Subcutaneous abdominal adipose tissue (tissue), 5 donors: ENCODE measurements around the gene SWT1.
"Not testable (repeated sequence)": the region's sequence is repeated elsewhere in the genome, so short reads cannot be mapped to it uniquely, and the experiment has no call there.

Experiments
- H3K27ac ChIP-seq: one replicate; pipeline ENCODE4 v1.7.0; 2013; ENCODE audit warnings: low read depth, mild to moderate bottlenecking, inconsistent platforms, low read length, moderate library complexity
- H3K27me3 ChIP-seq, 5 donors: one replicate each; pipeline ENCODE4 v1.7.0; 2013; ENCODE audit warnings: low read length in 5 of 5, inconsistent platforms in 1 of 5; ENCODE audit not compliant: control insufficient read depth in 5 of 5, insufficient read depth in 4 of 5
- H3K36me3 ChIP-seq, 5 donors: one replicate each; pipeline ENCODE4 v1.7.0; 2013; ENCODE audit warnings: low read length in 5 of 5; ENCODE audit not compliant: control insufficient read depth in 5 of 5, insufficient read depth in 5 of 5
- H3K4me1 ChIP-seq, 5 donors: one replicate each; pipeline ENCODE4 v1.7.0; 2013; ENCODE audit warnings: low read length in 5 of 5, mild to moderate bottlenecking in 3 of 5, moderate library complexity in 1 of 5; ENCODE audit not compliant: control insufficient read depth in 5 of 5, insufficient read depth in 5 of 5
- H3K4me3 ChIP-seq, 5 donors: one replicate each; pipeline ENCODE4 v1.7.0; 2013; ENCODE audit warnings: low read length in 5 of 5, low read depth in 1 of 5
- H3K9ac ChIP-seq, 5 donors: one replicate each; pipeline ENCODE4 v1.7.0; 2013; ENCODE audit warnings: low read length in 5 of 5, mild to moderate bottlenecking in 4 of 5, moderate library complexity in 3 of 5
- H3K9me3 ChIP-seq, 5 donors: one replicate each; pipeline ENCODE4 v1.7.0; 2013; ENCODE audit warnings: low read length in 5 of 5; ENCODE audit not compliant: control insufficient read depth in 5 of 5
- donor health status: healthy.
- donor health status: healthy.
- donor health status: healthy.
- donor health status: healthy.
- donor health status: healthy.

The SWT1 gene

GRCh38 chr1:185215911-185216310, 58.9 kb downstream of the SWT1 start:
- H3K9me3 ChIP-seq, result no peaks in the 10 kb centered on the region
- H3K27me3 ChIP-seq, result no peaks in the 10 kb centered on the region
- H3K36me3 ChIP-seq, result peaks cover 0 to 17% (median 3%) of the 10 kb centered on the region in 5 donors
- no peak overlapping the region for H3K4me3 ChIP-seq
- H3K4me1 ChIP-seq, result no peaks in the 10 kb centered on the region
- no peak overlapping the region for H3K27ac ChIP-seq
- no peak overlapping the region for H3K9ac ChIP-seq

- Histone ChIP-seq H3K4me1 (no peaks in the 10 kb centered on the region), H3K9ac (no peak overlapping the region), H3K4me3 (no peak overlapping the region), H3K27me3 (no peaks in the 10 kb centered on the region), H3K27ac (no peak overlapping the region), H3K36me3 (peaks cover 21 to 39% (median 24%) of the 10 kb centered on the region in 5 donors), H3K9me3 (peaks cover 0 to 9% (median 4%) of the 10 kb centered on the region in 5 donors)
Observed at GRCh38 chr1:185224132-185224531, 67.2 kb downstream of the SWT1 start.

DNA sequence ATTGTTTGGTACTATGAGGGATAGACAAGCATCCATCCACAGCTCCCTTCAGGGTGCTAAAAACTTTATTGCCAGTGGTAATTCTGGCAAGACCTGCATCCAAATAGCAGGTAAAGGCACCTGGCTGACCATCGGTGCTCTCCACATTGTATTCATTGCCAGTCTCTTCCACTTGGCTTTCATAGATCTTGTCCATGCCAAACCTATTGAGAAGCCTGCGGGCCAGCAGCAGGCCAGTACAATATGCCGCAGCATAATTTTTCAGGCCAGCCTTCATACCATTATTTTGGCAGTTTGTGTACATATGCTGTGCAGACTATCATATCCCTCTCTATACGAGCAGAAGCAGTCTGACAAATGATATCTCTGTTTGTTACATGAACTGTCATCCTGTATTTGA, 70.2 kb downstream of the SWT1 start:
- Histone ChIP-seq H3K27ac (no peak overlapping the region), H3K36me3 (peaks cover 18 to 47% (median 24%) of the 10 kb centered on the region in 5 donors), H3K9ac (no peak overlapping the region), H3K27me3 (no peaks in the 10 kb centered on the region), H3K9me3 (peaks cover 0 to 9% (median 4%) of the 10 kb centered on the region in 5 donors), H3K4me3 (no peak overlapping the region), H3K4me1 (no peaks in the 10 kb centered on the region)

DNA sequence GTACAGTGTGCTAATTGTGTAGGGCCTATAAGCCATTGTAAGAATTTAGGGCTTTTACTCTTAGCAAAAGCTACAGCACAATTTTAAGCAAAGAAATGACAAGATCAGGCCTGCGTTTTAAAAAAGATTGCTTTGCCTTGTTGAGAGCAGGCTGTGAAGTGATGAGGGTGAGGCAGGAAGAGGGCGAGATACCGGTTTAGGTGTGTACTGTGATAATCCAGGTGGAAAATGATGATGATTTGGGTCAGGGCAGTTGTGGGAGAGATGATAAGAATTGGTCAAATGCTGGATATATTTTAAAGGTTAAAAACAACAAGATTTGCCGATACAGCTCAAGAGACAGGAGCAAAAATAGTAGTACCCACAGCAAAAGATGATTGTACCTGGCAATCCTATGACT, 72.0 kb downstream of the SWT1 start:
- no peak overlapping the region for H3K9ac ChIP-seq
- no peak overlapping the region for H3K27ac ChIP-seq
- no peaks in the 10 kb centered on the region for H3K4me1 ChIP-seq
- H3K4me3 ChIP-seq, result no peak overlapping the region
- H3K36me3 ChIP-seq, result peaks cover 7 to 36% (median 17%) of the 10 kb centered on the region in 5 donors
- peaks cover 0 to 5% (median 2%) of the 10 kb centered on the region in 5 donors for H3K9me3 ChIP-seq
- no peaks in the 10 kb centered on the region for H3K27me3 ChIP-seq

- Histone ChIP-seq H3K36me3 (peaks cover 7 to 34% (median 11%) of the 10 kb centered on the region in 5 donors), H3K9me3 (no peaks in the 10 kb centered on the region), H3K4me1 (no peaks in the 10 kb centered on the region), H3K9ac (no peak overlapping the region), H3K27ac (no peak overlapping the region), H3K27me3 (no peaks in the 10 kb centered on the region), H3K4me3 (no peak overlapping the region)
Observed at GRCh38 chr1:185229981-185230380, 73.0 kb downstream of the SWT1 start.

DNA sequence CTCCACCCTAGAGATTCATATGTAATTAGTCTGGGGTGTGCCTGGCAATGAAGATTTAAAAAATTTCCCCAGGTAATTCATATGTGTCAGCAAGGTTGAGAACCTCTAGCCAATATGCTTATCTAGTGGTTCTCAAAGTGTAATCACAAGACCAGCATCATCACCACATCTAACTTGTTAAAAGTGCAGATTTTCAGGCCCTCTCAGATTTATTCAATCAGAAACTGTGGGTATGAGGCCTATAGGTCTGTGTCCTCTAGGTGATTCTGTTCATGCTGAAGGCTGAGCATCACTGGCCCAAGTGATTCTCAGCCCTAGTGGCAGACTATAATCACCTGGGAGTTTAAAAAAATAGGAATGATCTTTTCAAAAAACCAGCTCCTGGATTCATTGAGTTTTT, 75.9 kb downstream of the SWT1 start:
- Histone ChIP-seq H3K4me1 (no peaks in the 10 kb centered on the region), H3K27ac (no peak overlapping the region), H3K4me3 (no peak overlapping the region), H3K36me3 (peaks cover 0 to 24% (median 11%) of the 10 kb centered on the region in 5 donors), H3K27me3 (no peaks in the 10 kb centered on the region), H3K9me3 (no peaks in the 10 kb centered on the region), H3K9ac (no peak overlapping the region)

GRCh38 chr1:185234183-185234582, 77.2 kb downstream of the SWT1 start:
- not testable (repeated sequence) for H3K4me1 ChIP-seq, H3K27ac ChIP-seq, H3K9me3 ChIP-seq, H3K27me3 ChIP-seq, H3K4me3 ChIP-seq, H3K9ac ChIP-seq
- peaks cover 0 to 21% (median 11%) of the 10 kb centered on the region in 5 donors for H3K36me3 ChIP-seq

- H3K4me3 ChIP-seq, H3K4me1 ChIP-seq, H3K27ac ChIP-seq, H3K9me3 ChIP-seq, H3K27me3 ChIP-seq, H3K9ac ChIP-seq, H3K36me3 ChIP-seq: not testable (repeated sequence)
Observed at GRCh38 chr1:185237176-185237575, 80.2 kb downstream of the SWT1 start.

DNA sequence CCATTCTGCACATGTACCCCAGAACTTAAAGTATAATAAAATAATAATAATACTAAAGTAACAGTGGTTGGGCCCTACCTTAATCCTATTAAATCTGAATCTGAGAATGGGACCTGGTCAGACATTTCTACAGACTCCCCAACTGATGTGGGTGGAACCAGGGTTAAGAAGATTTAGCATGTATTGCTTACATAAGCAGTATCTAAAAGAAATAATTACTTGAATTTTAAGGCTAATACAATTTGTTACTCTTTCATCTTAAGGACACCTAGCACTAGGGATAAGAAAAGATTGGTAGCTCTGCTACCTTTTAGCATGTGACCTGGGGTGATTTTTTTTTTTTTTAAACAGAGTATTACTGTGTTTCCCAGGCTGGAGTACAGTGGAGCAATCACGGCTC, 80.7 kb downstream of the SWT1 start:
- no peaks in the 10 kb centered on the region for H3K9me3 ChIP-seq
- H3K36me3 ChIP-seq, result peaks cover 0 to 2% (median 0%) of the 10 kb centered on the region in 5 donors
- H3K4me3 ChIP-seq, result no peak overlapping the region
- H3K27me3 ChIP-seq, result no peaks in the 10 kb centered on the region
- H3K4me1 ChIP-seq, result no peaks in the 10 kb centered on the region
- no peak overlapping the region for H3K9ac ChIP-seq
- no peak overlapping the region for H3K27ac ChIP-seq

DNA sequence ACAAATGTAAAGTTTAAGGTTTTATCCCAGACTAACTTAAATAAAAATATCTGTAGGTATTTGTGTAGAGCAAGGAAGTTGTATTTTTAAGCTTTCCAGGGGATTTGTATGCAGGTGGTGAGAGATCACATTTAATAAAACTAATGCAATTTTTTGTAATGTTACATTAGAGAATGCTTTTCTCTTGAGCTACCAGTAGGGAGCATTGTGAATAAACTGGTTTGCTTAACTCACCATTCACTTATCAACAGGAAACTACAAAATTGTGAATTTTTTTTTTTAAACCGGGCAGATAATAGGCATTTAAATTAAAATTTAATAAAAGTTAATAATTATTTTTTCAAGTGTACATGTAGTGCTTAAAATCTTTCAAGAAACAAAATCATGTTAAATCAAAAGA, 81.5 kb downstream of the SWT1 start:
- Histone ChIP-seq H3K9me3 (no peaks in the 10 kb centered on the region), H3K27ac (no peak overlapping the region), H3K27me3 (no peaks in the 10 kb centered on the region), H3K36me3 (no peaks in the 10 kb centered on the region), H3K9ac (no peak overlapping the region), H3K4me3 (no peak overlapping the region), H3K4me1 (no peaks in the 10 kb centered on the region)

DNA sequence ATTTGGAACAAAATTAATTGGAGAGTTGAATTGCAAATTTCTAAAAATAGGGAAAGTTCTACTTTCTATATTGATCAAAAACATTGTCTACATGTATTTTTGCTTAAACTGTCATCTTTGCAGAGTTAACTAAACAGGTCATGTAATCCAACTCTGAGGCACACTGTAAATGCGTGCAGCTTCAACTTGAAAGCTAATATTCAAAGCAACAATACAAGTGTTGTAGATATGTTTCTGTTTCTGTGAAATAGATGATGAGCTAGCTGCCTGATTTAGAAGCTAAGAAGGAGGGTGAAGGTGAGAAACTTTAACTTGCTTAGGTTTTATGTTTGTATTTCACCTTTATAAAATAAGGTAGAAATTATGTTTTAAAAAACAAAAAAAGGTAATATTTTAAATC, 82.9 kb downstream of the SWT1 start:
- Histone ChIP-seq H3K27ac (no peak overlapping the region), H3K9ac (no peak overlapping the region), H3K4me1 (no peaks in the 10 kb centered on the region), H3K27me3 (no peaks in the 10 kb centered on the region), H3K36me3 (no peaks in the 10 kb centered on the region), H3K4me3 (no peak overlapping the region), H3K9me3 (no peaks in the 10 kb centered on the region)
